ENCODE results near the gene OGFOD2.
"Not testable (repeated sequence)": the region's sequence is repeated elsewhere in the genome, so short reads cannot be mapped to it uniquely, and the experiment has no call there.

OGFOD2 gene

GRCh38 chr12:122974892-122975789 is at the start of gene OGFOD2:
OGFOD2 (plus strand) TSS chr12:122975244; CDS start chr12:122975252, 8 bp downstream.
- peak; percentile 90 for DNase-seq

DNA sequence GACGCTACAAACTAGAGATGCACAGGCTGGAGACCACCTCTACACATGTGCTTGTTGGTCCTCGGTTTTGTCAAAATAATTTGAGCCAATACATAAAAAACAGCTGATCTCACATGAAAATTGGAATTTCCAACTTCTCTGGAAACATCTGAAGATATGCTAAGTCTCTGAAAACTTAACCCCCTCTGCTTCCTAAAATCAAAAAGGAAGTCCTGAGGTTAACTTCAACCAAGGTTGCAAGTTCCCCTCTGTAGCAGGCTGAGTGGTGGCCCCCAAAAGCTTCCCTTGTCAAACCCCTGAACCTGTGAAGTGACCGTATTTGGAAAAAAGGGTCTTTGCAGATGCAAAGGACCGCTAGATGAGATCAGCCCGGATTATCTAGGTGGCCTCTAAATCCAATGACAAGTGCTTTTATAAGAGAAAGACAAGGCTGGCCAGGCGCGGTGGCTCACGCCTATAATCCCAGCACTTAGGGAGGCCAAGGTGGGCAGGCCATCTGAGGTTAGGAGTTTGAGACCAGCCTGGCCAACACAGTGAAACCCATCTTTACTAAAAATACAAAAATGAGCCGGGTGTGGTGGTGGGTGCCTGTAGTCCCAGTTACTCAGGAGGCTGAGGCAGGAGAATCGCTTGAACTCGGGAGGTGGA is 47.2 kb upstream of the OGFOD2 start:
- no peak for DNase-seq

DNA sequence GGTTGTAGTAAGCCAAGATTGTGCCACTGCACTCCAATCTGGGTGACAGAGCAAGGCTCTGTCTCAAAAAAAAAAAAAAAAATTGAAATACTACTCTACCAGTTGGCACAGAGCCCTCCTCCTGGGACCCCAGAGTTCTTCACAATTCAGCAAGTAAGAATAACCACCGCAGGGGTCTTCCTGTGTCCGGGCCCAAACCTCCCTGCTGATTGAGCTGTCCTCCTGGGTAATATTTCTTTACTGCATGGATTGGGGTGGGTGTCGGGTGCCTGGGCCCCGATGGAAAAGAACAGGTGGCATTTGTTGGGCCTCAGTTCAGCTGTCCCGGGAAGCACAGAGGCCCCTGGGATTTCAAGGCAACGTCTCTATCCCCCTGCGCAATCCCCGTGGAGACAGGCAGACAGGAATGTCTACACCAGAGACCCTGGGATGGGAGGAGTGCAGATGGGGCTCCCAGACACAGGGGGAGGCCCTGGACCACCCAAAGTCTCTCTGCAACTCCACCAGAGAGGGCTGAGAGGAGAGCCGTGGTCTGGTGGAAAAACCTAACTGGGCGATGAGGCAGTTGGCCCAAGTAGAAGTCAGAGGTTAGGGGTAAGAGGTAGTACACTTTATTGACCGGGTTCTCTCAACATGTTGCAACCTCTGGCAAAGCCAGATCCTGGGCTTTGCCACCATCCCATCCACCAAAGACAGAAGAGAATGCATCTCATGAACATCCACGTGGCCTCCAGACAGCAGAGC is 46.5 kb upstream of the OGFOD2 start:
- no peak for DNase-seq

DNA sequence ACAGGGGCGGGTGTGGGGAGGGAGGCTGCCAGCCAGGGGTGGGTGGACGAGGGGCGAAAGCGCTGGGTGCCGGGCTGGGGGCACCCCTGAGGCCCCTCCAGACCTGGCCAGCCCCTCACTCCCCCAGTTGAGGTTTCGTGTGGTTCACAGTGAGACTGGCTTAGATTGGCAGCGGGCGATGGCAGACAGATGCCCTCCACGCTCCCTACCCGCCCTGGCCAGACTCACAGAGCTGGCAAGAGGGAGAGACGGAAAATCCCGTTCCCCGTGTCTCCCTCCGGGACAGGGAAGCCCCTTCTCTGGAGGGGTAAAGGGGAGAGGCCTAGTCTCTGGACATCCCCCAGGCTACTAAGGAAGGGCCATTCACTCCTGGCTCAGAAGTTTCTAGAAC is 45.9 kb upstream of the OGFOD2 start:
- DNase-seq: no peak

- no peak for DNase-seq
Observed at GRCh38 chr12:122929812-122930211, 45.2 kb upstream of the OGFOD2 start.

DNA sequence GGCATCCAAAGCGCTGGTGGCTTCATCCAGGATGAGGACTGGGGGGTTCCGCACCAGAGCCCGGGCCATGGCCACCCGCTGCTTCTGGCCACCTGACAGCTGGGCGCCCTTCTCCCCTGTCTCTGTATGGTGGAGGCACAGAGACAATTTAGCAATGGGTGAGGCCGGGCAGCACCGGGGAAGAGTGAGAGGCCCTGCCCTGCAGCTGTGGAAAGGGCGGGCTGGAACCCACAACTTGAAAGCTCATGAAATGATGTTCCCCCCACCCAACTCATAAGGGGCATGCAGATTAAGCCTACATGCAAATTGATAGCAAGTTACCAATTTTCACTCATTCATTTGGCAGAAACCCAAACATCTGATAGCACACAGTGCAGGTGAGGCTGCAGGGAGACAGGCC is 42.8 kb upstream of the OGFOD2 start:
- no peak for DNase-seq

- DNase-seq: no peak
Observed at GRCh38 chr12:122934722-122935121, 40.3 kb upstream of the OGFOD2 start.

DNA sequence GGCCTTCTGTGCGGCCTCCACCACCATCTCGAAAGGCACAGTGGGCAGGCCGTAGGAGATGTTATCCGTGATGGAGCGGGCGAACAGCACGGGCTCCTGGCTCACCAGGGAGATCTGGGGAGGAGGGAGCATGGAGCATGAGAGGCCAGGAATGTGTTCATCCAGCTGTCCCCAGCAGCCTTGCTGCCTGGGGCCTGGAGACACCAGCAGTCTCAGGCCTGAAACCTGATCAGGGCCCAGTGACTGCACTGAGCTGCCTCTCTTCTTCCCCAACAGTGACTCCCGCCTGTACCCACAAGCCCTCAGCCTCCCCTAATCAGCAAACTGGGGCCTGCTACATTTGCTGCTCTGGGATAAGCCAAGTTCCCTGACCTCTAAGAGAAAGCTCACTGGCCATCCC is 39.7 kb upstream of the OGFOD2 start:
- no peak for DNase-seq

GRCh38 chr12:122937622-122938091 is 37.4 kb upstream of the OGFOD2 start:
- no peak for DNase-seq

DNA sequence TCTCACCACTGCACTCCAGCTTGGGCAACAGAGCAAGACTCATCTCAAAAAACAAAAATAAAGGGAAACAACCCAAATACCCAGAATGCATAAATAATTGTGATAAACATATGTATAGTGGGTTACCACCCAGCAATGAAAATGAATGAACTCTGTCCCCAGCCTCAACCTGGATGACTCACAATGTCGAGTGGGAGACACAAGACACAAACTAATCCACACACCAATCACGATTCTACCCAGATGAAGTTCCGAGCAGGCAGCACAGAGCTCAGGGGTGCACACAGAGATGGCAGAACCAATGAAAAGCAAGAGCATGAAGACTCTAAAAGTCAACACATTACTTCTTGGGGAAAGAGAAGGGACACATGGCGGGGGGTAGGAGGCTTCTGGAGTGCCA is 35.9 kb upstream of the OGFOD2 start:
- DNase-seq: no peak

DNA sequence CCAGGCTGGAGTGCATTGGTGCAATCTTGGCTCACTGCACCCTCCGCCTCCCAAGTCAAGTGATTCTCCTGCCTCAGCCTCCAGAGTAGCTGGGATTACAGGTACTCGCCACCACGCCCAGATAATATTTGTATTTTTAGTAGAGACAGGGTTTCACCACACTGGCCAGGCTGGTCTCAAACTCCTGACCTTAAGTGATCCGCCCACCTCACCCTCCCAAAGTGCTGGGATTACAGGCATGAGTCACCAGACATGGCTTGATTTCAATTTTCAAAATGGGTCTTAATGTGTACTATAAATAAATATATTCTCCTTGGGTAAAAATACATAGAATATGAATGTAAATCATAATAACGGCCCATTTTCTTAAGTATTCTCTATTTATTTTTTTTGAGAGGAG is 33.7 kb upstream of the OGFOD2 start:
- not testable (repeated sequence) for DNase-seq

GRCh38 chr12:122942637-122943036 is 32.4 kb upstream of the OGFOD2 start:
- DNase-seq: no peak

GRCh38 chr12:122943196-122943595 is 31.8 kb upstream of the OGFOD2 start:
- no peak for DNase-seq

DNA sequence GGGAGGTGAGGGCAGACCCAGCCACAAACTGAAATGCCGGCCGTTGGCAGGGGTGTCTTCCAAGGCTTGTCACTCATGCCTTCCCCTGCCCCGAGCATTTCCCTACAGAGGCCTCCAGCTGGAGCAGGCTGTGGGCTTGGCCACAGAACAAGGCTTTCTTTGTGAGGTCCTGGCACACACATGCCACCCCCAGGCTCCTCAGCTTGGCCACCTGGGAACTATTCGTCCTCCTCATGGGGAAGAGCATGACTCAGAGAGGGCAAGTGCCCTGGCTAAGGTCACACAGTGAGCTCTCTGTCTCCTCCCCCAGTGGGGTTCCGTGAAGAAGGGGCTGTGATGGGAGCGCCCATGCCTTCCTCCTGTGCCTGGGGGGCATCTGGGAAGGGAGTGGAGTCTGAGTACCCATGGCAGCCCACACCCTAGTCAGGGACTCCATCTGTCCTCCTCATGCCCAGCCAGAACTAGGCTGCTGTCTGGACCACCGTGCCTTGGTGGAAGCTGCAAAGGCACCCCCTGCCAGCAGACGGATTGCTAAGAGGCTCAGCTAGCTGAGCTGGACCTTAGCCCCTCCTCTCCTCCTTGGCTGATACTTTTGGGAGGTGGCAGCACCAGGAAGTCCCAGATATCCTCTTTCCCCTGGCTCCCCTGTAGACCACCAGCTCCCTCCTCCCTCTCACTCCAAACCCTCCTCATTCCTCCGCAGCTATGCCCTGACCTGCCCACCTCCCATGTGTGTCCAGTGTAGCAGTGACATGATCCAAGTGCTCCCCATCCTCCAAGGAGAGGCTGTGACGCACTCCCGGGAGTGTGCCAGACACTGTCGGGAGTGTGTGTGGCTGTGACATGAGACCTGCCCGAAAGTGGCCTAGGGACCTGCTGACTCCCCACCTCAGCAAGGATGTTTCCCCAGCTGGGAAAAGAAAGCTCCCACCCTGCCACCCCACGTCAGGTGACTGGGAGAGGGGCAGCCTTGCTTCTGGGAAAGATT is 30.1 kb upstream of the OGFOD2 start:
- no peak for DNase-seq

- no peak for DNase-seq
Observed at GRCh38 chr12:122946690-122947341, 28.2 kb upstream of the OGFOD2 start.

- no peak for DNase-seq
Observed at GRCh38 chr12:122947352-122947792, 27.7 kb upstream of the OGFOD2 start.

GRCh38 chr12:122948605-122949004 is 26.4 kb upstream of the OGFOD2 start:
- DNase-seq: no peak

DNA sequence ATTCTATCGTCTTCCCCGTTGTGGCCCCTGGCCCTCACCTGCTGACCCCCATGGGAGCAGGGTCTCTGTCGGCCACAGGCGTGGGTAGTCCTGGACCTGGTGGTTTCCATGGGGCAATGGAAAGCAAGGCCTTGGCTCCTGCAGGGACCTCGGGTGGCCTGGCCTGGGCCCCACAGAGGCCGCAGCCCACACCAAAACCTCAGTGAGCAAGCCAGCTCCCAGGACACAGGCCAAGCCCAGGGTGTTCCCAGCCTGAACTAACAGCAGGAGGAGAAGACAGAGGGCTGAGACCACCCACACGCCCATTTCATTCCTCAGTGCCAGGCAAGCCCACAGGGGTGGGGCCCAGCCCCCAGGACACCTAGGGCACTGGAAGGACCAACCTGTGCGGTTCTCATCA is 25.6 kb upstream of the OGFOD2 start:
- DNase-seq: no peak

- no peak for DNase-seq
Observed at GRCh38 chr12:122949816-122950675, 25.0 kb upstream of the OGFOD2 start.

- DNase-seq: no peak
Observed at GRCh38 chr12:122951406-122951805, 23.6 kb upstream of the OGFOD2 start.
